Stimulated activated CD4-positive, alpha-beta T cell treated with anti-CD3 and anti-CD28 coated beads, TNF-alpha, amount 100 ng/mL, for 48 hours (primary cell): ENCODE measurements around the gene TRNAU1AP.
"Not testable (repeated sequence)": the region's sequence is repeated elsewhere in the genome, so short reads cannot be mapped to it uniquely, and the experiment has no call there.

Experiments used
- DNase-seq, 3 donors: peaks; one replicate each; pipeline ENCODE4 v3.0.0-alpha.2; 2020; ENCODE audit warnings: low read depth in 3 of 3

Gene TRNAU1AP

GRCh38 chr1:28521502-28522164 is 31.3 kb upstream of the TRNAU1AP start:
- DNase-seq: no peak

GRCh38 chr1:28522537-28522936 is 30.3 kb upstream of the TRNAU1AP start:
- not testable (repeated sequence) for DNase-seq

GRCh38 chr1:28525002-28525642 is 27.8 kb upstream of the TRNAU1AP start:
- not testable (repeated sequence) for DNase-seq

GRCh38 chr1:28526886-28527285 is 26.0 kb upstream of the TRNAU1AP start:
- no peak for DNase-seq

- no peak for DNase-seq
Observed at GRCh38 chr1:28530456-28530855, 22.4 kb upstream of the TRNAU1AP start.

- no peak for DNase-seq
Observed at GRCh38 chr1:28534671-28535070, 18.2 kb upstream of the TRNAU1AP start.

GRCh38 chr1:28535180-28535579 is 17.7 kb upstream of the TRNAU1AP start:
- no peak for DNase-seq

- no peak for DNase-seq
Observed at GRCh38 chr1:28537457-28538199, 15.3 kb upstream of the TRNAU1AP start.

GRCh38 chr1:28538286-28538685 is 14.6 kb upstream of the TRNAU1AP start:
- DNase-seq: no peak

GRCh38 chr1:28540651-28541050 is 12.2 kb upstream of the TRNAU1AP start:
- no peak for DNase-seq

- not testable (repeated sequence) for DNase-seq
Observed at GRCh38 chr1:28541414-28542015, 11.4 kb upstream of the TRNAU1AP start.

GRCh38 chr1:28545246-28545628 is 7.6 kb upstream of the TRNAU1AP start:
- DNase-seq: no peak

GRCh38 chr1:28548318-28548717 is 4.6 kb upstream of the TRNAU1AP start:
- DNase-seq: no peak

- DNase-seq: no peak
Observed at GRCh38 chr1:28551381-28551780, 1.5 kb upstream of the TRNAU1AP start.

GRCh38 chr1:28560886-28561285 is 8.0 kb downstream of the TRNAU1AP start:
- no peak for DNase-seq

GRCh38 chr1:28564310-28564709 is 11.4 kb downstream of the TRNAU1AP start:
- DNase-seq: no peak

GRCh38 chr1:28565040-28565439 is 12.2 kb downstream of the TRNAU1AP start:
- DNase-seq: no peak

- no peak for DNase-seq
Observed at GRCh38 chr1:28565726-28566125, 12.8 kb downstream of the TRNAU1AP start.

- DNase-seq: no peak
Observed at GRCh38 chr1:28566931-28567330, 14.0 kb downstream of the TRNAU1AP start.

GRCh38 chr1:28571911-28572310 is 19.0 kb downstream of the TRNAU1AP start:
- no peak for DNase-seq

GRCh38 chr1:28572891-28573290 is 20.0 kb downstream of the TRNAU1AP start:
- DNase-seq: not testable (repeated sequence)

GRCh38 chr1:28573564-28573963 is 20.7 kb downstream of the TRNAU1AP start:
- DNase-seq: no peak
